ENCODE results near the gene ZIC2.

ZIC2 gene

GRCh38 chr13:99969453-99969918, 12.1 kb upstream of the ZIC2 start:
- no peak for DNase-seq (ENCODE audit: low read depth, low spot score)
- TF ChIP-seq POLR2AphosphoS5 (IDR thresholded peaks at IDR 0.05; ENCODE audit: borderline replicate concordance, low read depth, low read length), result no peak
- no peak for TF ChIP-seq EZH2 (IDR thresholded peaks at IDR 0.05)
- TF ChIP-seq FOXP2 (optimal IDR thresholded peaks at IDR 0.05; ENCODE audit: control extremely low read depth, extremely low read length, insufficient read depth), result no peak
- Histone ChIP-seq H3K9ac (ENCODE audit: insufficient read length) (peak overlapping the region; percentile 99), H3K9me3 (ENCODE audit: low read depth, low read length) (no peaks in the 10 kb centered on the region), H3K36me3 (ENCODE audit: insufficient read depth, low read length) (peaks cover 37% of the 10 kb centered on the region), H3K27ac (peak overlapping the region; percentile 97), H3K4me3 (peak overlapping the region; percentile 89)

- H3K9me3 ChIP-seq (ENCODE audit: low read depth, low read length), result no peaks in the 10 kb centered on the region
- peak overlapping the region; percentile 99 for H3K9ac ChIP-seq (ENCODE audit: insufficient read length)
- DNase-seq (ENCODE audit: low read depth, low spot score), result no peak
- H3K27ac ChIP-seq, result peak overlapping the region; percentile 97
- peaks cover 34% of the 10 kb centered on the region for H3K36me3 ChIP-seq (ENCODE audit: insufficient read depth, low read length)
- peak overlapping the region; percentile 89 for H3K4me3 ChIP-seq
- TF ChIP-seq POLR2AphosphoS5 (IDR thresholded peaks at IDR 0.05; ENCODE audit: borderline replicate concordance, low read depth, low read length) (peak; percentile 68; the same call in 1 of the 2 replicates), FOXP2 (optimal IDR thresholded peaks at IDR 0.05; ENCODE audit: control extremely low read depth, extremely low read length, insufficient read depth) (no peak), EZH2 (IDR thresholded peaks at IDR 0.05) (no peak)
Observed at GRCh38 chr13:99969919-99970650, 11.5 kb upstream of the ZIC2 start.

GRCh38 chr13:99970651-99971575, 10.7 kb upstream of the ZIC2 start:
- peak overlapping the region; percentile 86 for H3K4me3 ChIP-seq
- H3K27ac ChIP-seq, result peak overlapping the region; percentile 94
- TF ChIP-seq EZH2 (IDR thresholded peaks at IDR 0.05), result no peak
- TF ChIP-seq FOXP2 (optimal IDR thresholded peaks at IDR 0.05; ENCODE audit: control extremely low read depth, extremely low read length, insufficient read depth), result peak; percentile 18
- peak; percentile 57; the same call in 1 of the 2 replicates for TF ChIP-seq POLR2AphosphoS5 (IDR thresholded peaks at IDR 0.05; ENCODE audit: borderline replicate concordance, low read depth, low read length)
- no peak for DNase-seq (ENCODE audit: low read depth, low spot score)
- H3K9ac ChIP-seq (ENCODE audit: insufficient read length), result peak overlapping the region; percentile 83
- H3K9me3 ChIP-seq (ENCODE audit: low read depth, low read length), result no peaks in the 10 kb centered on the region
- peaks cover 27% of the 10 kb centered on the region for H3K36me3 ChIP-seq (ENCODE audit: insufficient read depth, low read length)

- peak; percentile 88 for DNase-seq (ENCODE audit: low read depth, low spot score)
- H3K9ac ChIP-seq (ENCODE audit: insufficient read length), result peak within 1 kb of the TSS; percentile 83
- H3K27ac ChIP-seq, result peak within 1 kb of the TSS; percentile 94
- peaks cover 21% of the 10 kb centered on the region for H3K36me3 ChIP-seq (ENCODE audit: insufficient read depth, low read length)
- peak; percentile 96 for TF ChIP-seq POLR2AphosphoS5 (IDR thresholded peaks at IDR 0.05; ENCODE audit: borderline replicate concordance, low read depth, low read length)
- no peak for TF ChIP-seq FOXP2 (optimal IDR thresholded peaks at IDR 0.05; ENCODE audit: control extremely low read depth, extremely low read length, insufficient read depth)
- H3K9me3 ChIP-seq (ENCODE audit: low read depth, low read length), result no peaks in the 10 kb centered on the region
- peak within 1 kb of the TSS; percentile 86 for H3K4me3 ChIP-seq
Observed at GRCh38 chr13:99971576-99972189, 9.9 kb upstream of the ZIC2 start, which contains the start of gene ZIC5. ZIC5 (minus strand) TSS chr13:99971767; CDS start chr13:99971603, 164 bp downstream.

GRCh38 chr13:99972190-99972731, 9.3 kb upstream of the ZIC2 start:
- no peak for TF ChIP-seq EZH2 (IDR thresholded peaks at IDR 0.05)
- no peak for TF ChIP-seq POLR2AphosphoS5 (IDR thresholded peaks at IDR 0.05; ENCODE audit: borderline replicate concordance, low read depth, low read length)
- no peak for TF ChIP-seq FOXP2 (optimal IDR thresholded peaks at IDR 0.05; ENCODE audit: control extremely low read depth, extremely low read length, insufficient read depth)
- Histone ChIP-seq H3K27ac (peak overlapping the region; percentile 22; the same call in 1 of the 2 replicates), H3K9me3 (ENCODE audit: low read depth, low read length) (no peaks in the 10 kb centered on the region), H3K9ac (ENCODE audit: insufficient read length) (peak overlapping the region; percentile 23), H3K4me3 (peak overlapping the region; percentile 86), H3K36me3 (ENCODE audit: insufficient read depth, low read length) (peaks cover 18% of the 10 kb centered on the region)
- DNase-seq (ENCODE audit: low read depth, low spot score), result no peak

GRCh38 chr13:99973163-99973807, 8.3 kb upstream of the ZIC2 start:
- TF ChIP-seq EZH2 (IDR thresholded peaks at IDR 0.05), result no peak
- TF ChIP-seq POLR2AphosphoS5 (IDR thresholded peaks at IDR 0.05; ENCODE audit: borderline replicate concordance, low read depth, low read length), result no peak
- no peak for TF ChIP-seq FOXP2 (optimal IDR thresholded peaks at IDR 0.05; ENCODE audit: control extremely low read depth, extremely low read length, insufficient read depth)
- Histone ChIP-seq H3K4me3 (no peak overlapping the region), H3K9ac (ENCODE audit: insufficient read length) (no peak overlapping the region), H3K9me3 (ENCODE audit: low read depth, low read length) (no peaks in the 10 kb centered on the region), H3K36me3 (ENCODE audit: insufficient read depth, low read length) (peaks cover 11% of the 10 kb centered on the region), H3K27ac (peak overlapping the region; percentile 47; the same call in 1 of the 2 replicates)
- no peak for DNase-seq (ENCODE audit: low read depth, low spot score)

GRCh38 chr13:99973808-99974185, 7.8 kb upstream of the ZIC2 start:
- DNase-seq (ENCODE audit: low read depth, low spot score), result no peak

More at GRCh38 chr13:99973808-99974185, 7.8 kb upstream of the ZIC2 start:
- H3K9me3 ChIP-seq (ENCODE audit: low read depth, low read length), result no peaks in the 10 kb centered on the region
- no peak overlapping the region for H3K9ac ChIP-seq (ENCODE audit: insufficient read length)
- peaks cover 7% of the 10 kb centered on the region for H3K36me3 ChIP-seq (ENCODE audit: insufficient read depth, low read length)
- H3K27ac ChIP-seq, result peak overlapping the region; percentile 47; the same call in 1 of the 2 replicates
- H3K4me3 ChIP-seq, result no peak overlapping the region
- TF ChIP-seq POLR2AphosphoS5 (IDR thresholded peaks at IDR 0.05; ENCODE audit: borderline replicate concordance, low read depth, low read length) (no peak), FOXP2 (optimal IDR thresholded peaks at IDR 0.05; ENCODE audit: control extremely low read depth, extremely low read length, insufficient read depth) (no peak), EZH2 (IDR thresholded peaks at IDR 0.05) (no peak)

Measured in SK-N-MC (cell line).